H1 (cell line): ENCODE data around the gene LAMC1. TPM values are rescaled to one million over a fixed set of nuclear protein-coding genes. Genes with fewer than 3 reads are reported as not detected.

Source experiments
- CHD7 ChIP-seq: fragments of 300-600 bp; sonication (generic); IDR thresholded peaks from 2 replicates; pipeline ENCODE4 v1.7.1; 2012; ENCODE audit warnings: low read length, moderate library complexity, mild to moderate bottlenecking, inconsistent platforms; ENCODE audit not compliant: insufficient replicate concordance
- CTCF ChIP-seq, 3 experiments: IDR thresholded peaks; 1 replicate in 2 of 3; 2 replicates in 1 of 3; pipeline versions ENCODE4 v1.5.1 to v1.6.1; 2011; ENCODE audit warnings: low read length in 3 of 3, mild to moderate bottlenecking in 3 of 3, inconsistent platforms in 2 of 3, low read depth in 1 of 3, moderate library complexity in 1 of 3; ENCODE audit not compliant: insufficient read depth in 1 of 3; ENCODE audit errors: control extremely low read depth in 1 of 3
- EP300 ChIP-seq, 2 experiments: IDR thresholded peaks; 1 replicate in 1 of 2; 2 replicates in 1 of 2; pipeline ENCODE4 v1.6.1; 2011 to 2012; ENCODE audit warnings: low read depth in 2 of 2, low read length in 2 of 2, mild to moderate bottlenecking in 2 of 2, borderline replicate concordance in 1 of 2, inconsistent platforms in 1 of 2, moderate library complexity in 1 of 2
- GTF2F1 ChIP-seq: IDR thresholded peaks from 2 replicates; pipeline ENCODE4 v1.6.1; 2012; ENCODE audit warnings: low read depth, low read length, improper control_type of control experiment, borderline replicate concordance
- KDM1A ChIP-seq: fragments of 200-600, 300-600 bp; sonication (generic); IDR thresholded peaks from 2 replicates; pipeline ENCODE4 v1.7.1; 2016; ENCODE audit warnings: mild to moderate bottlenecking, low read length, borderline replicate concordance
- KDM5A ChIP-seq: fragments of 200-600 bp; IDR thresholded peaks from 2 replicates; pipeline ENCODE4 v1.7.1; 2012; ENCODE audit warnings: mild to moderate bottlenecking, low read length, inconsistent platforms, mixed read lengths
- RFX5 ChIP-seq: IDR thresholded peaks from 2 replicates; pipeline ENCODE4 v1.6.1; 2011; ENCODE audit warnings: low read depth, low read length, improper control_type of control experiment, borderline replicate concordance
- SUZ12 ChIP-seq: fragments of 200-600 bp; sonication (generic); IDR thresholded peaks from 2 replicates; pipeline ENCODE4 v1.6.1; 2012; ENCODE audit warnings: mild to moderate bottlenecking, inconsistent platforms, low read length, moderate library complexity, mixed read lengths
- polyA plus RNA-seq, 7 experiments: library from polyadenylated mRNA; depleted of rRNA in 3 of 7; stranded (reverse) in 5 of 7; unstranded in 2 of 7; fragments of >200 nt in 5 of 7; fragments of 200-250 nt in 2 of 7; gene quantifications; 1 replicate in 5 of 7; 2 replicates in 1 of 7; 4 replicates in 1 of 7; pipeline versions ENCODE4 v1.2.1 to v1.2.3, GENCODE V29; 2011 to 2013; ENCODE audit warnings: missing spikeins in 2 of 7, mixed read lengths in 2 of 7
- total RNA-seq: library from RNA; stranded (reverse); fragmentation: NEBNext Ultra II Directional; extraction: Animal tissue kit (Norgen Biotek cat#: 25700); gene quantifications from 2 replicates; pipeline ENCODE4 v1.2.1, GENCODE V29; 2021

Gene LAMC1
- total and polyA plus RNA-seq, 2 of the 8 experiments (the other 6 are each of a cell fraction or from before 2014, with no cell fraction given), result 47.6 to 90.3 TPM

- TF ChIP-seq CHD7 (no peak), KDM1A (no peak), KDM5A (no peak), SUZ12 (no peak), EP300 (IDR thresholded peaks at IDR 0.05; ENCODE audit: borderline replicate concordance in 1 of 2, low read depth in 2 of 2, low read length in 2 of 2) (no peak), RFX5 (no peak), CTCF (IDR thresholded peaks at IDR 0.05; ENCODE audit: control extremely low read depth in 1 of 3, insufficient read depth in 1 of 3, low read depth in 1 of 3, low read length in 3 of 3) (no peak), GTF2F1 (no peak)
These were observed 126.1 kb downstream of the LAMC1 start (continued) for GRCh38 chr1:183149273-183149672.
